Suppressor macrophage (primary cell): ENCODE measurements around the gene CCDC9B.

Source experiments
- DNase-seq, 4 experiments: peaks; one replicate each; pipeline ENCODE4 v3.0.0-alpha.2; 2020 to 2022

CCDC9B gene

GRCh38 chr15:40329804-40330203 lies 10.9 kb downstream of the CCDC9B start:
- no peak for DNase-seq

- DNase-seq = no peak
These were observed 12.0 kb downstream of the CCDC9B start for GRCh38 chr15:40328751-40329150.

- no peak for DNase-seq
These were observed 12.6 kb downstream of the CCDC9B start for GRCh38 chr15:40328176-40328575.

GRCh38 chr15:40327457-40327856 lies 13.3 kb downstream of the CCDC9B start:
- no peak for DNase-seq

DNA sequence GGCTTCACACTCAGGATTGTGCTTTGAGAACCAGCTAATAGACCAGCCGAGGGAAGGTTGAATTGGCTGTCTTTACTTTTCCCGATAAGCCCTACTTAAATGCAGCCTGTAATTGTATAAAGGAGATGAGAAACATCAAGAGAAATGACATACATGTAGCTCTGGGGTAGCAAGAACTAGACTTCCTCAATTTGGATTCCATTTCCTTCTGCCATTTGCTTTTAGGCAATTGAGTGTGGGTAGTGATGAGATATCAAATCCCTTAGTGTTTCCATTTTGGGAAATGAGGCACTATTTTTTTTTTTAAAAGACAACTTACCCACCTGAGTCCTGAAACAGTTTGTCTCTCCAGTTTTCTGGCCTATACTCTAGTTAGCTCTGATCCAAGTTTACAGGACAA lies 15.0 kb downstream of the CCDC9B start:
- DNase-seq = peak in 3 of 4 experiments; percentile 35 to 75 (median 69)

- DNase-seq = peak in 1 of 4 experiments; percentile 46
These were observed 15.6 kb downstream of the CCDC9B start for GRCh38 chr15:40325188-40325587.

- DNase-seq = peak in 3 of 4 experiments; percentile 41 to 56 (median 47)
These were observed 16.5 kb downstream of the CCDC9B start for GRCh38 chr15:40323953-40324937.

DNA sequence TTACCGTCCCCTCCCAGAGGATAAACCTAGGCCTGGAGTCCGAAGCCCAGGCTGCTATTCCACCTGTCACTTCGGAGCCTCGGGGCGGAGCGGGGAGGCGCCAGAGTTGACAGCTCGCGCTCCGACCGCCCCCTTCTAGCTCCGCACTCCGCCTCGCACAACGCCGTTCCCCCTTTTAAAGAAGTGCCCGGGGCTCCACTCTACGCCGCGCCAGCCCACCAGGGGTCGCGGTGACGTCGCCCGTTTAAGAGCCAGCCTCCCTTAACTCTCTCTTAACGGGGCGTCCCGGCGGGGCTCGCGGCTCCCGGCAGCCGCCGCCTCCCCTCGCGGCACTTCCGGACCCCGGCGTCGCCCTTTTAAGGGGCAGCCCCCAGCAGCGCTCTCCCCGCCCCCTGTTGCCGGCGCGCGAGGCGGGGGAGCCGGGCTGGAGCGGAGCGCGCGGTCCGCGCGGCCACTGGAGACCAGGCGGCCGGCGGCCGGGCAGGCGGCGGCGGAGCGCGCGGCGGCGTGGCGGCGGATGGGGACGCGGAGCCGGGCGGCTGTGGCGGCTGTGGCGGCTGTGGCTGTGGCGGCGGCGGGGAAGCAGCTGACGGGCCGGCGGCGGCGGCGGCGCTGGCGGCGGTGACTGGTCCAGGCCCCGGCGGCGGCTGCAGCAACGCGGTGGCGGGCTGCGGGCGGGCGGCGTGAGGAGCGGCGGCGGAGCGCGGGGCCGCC lies 17.3 kb downstream of the CCDC9B start, which contains the start of gene INAFM2:
Gene INAFM2 (plus strand): TSS at position 454 of the 714 bp plus-strand sequence. CDS start 364 bp downstream, outside the sequence.
- DNase-seq = peak; percentile 95 to 97 (median 96)

DNA sequence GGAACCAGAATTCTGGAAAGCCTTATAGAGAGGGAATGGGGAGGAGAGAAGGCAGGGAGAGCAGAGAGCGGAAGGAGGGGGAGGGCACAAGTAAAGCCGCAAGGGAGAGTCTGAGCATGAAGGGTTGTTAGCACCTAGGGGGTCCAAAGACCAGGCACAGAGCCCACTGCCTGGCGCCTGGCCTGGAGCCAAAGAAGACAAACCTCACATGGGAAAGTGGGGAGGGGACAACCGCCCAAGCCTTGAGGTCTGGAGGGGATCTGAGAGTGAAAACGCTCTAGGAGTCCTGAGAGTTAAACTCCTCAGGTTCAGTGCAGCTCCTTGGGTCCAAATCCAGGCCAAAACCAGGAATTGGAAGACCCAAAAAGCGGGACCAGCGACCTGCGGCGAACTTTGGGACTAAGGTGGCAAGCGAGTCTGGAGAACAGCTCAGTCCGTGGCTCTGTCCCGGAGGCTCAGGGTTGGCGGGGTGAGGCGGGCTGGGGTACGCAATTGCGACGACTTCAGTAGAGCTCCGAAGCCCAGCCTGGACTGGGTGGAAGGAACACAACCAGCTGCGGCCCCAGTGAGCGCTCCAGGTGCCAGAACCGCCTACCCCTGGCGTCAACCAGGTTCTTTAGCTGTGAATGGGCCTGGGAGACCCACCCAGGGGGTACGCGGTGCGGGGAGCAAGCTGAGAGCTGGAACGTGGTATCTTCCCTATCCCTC lies 18.1 kb downstream of the CCDC9B start:
- DNase-seq = no peak

GRCh38 chr15:40320931-40321371 lies 19.8 kb downstream of the CCDC9B start:
- DNase-seq = peak; percentile 68 to 88 (median 84)

GRCh38 chr15:40320409-40320808 lies 20.3 kb downstream of the CCDC9B start:
- DNase-seq = no peak

GRCh38 chr15:40317580-40317979 lies 23.2 kb downstream of the CCDC9B start:
- no peak for DNase-seq

DNA sequence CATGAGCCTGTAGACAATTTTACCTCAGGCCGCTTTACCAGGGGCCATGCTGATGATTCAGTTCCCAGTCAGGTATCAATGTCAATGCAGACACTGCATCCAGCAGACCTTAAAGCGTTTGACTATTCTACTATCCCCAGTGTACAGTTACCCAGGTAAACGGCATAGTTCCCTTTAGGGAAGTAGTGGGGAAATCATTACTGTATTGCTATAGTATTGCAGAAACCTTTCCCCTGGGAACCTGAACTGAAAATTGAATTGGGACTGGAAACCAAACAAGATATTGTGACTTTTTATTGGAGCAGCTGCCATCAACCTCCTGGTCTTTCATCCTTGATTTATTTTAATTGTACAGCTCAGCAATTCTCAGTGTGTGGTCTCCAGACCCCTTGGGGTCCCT lies 23.8 kb downstream of the CCDC9B start:
- no peak for DNase-seq

- no peak for DNase-seq
These were observed 25.9 kb downstream of the CCDC9B start for GRCh38 chr15:40314723-40315276.

GRCh38 chr15:40313531-40314398 lies 27.0 kb downstream of the CCDC9B start:
- DNase-seq = peak; percentile 74 to 90 (median 84)

DNA sequence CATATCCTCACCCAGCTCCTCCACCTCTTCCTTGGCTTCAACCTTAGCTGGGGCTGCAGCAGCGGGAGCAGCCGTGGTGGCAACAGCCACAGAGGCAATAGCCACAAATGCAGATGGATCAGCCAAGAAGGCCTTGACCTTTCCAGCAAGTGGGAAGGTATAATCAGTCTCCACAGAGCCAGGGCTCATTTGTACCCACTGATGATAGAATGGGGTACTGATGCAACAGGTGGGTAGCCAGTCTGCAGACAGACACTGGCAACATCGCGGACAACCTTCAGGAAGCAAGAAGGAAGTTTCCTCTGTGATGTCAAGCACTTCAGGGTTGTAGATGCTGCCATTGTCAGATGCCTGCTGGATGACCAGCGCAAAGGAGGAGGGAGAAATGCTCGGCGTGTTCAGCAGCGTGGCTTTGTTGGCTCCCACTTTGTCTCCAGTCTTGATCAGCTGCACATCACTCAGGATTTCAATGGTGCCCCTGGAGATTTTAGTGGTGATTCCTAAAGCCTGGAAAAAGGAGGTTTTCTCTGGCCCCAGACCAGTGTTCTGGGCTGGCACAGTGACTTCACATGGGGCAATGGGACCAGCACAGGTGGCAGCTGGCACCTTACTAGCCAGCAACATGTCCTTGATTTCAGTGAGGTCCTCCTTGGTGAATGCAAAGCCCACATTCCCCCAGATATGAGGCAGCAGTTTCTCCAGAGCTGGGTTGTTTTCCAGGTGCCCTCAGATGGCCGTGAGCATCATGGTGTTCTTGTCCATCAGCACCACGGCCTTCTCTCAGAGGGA lies 28.2 kb downstream of the CCDC9B start:
- no peak for DNase-seq

DNA sequence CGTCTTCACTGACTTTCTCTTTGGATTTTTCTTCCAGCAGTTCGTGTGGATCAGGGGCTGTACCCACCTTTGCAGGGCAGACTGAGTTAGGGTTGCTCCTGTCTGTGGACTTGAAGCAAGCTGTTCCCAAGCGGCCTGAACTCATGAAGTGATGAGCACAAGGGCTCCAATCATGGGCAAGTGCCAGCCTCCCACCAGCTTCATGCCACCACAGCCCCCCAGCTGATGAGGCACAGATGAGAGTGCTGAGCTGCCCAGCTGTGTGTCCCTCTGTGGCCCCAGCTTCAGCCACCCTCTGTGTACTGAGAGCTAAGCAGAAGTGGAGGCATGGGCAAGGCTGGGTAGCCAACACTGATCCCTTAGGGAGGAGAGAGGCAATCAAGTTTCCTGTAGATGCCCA lies 29.7 kb downstream of the CCDC9B start:
- no peak for DNase-seq

DNA sequence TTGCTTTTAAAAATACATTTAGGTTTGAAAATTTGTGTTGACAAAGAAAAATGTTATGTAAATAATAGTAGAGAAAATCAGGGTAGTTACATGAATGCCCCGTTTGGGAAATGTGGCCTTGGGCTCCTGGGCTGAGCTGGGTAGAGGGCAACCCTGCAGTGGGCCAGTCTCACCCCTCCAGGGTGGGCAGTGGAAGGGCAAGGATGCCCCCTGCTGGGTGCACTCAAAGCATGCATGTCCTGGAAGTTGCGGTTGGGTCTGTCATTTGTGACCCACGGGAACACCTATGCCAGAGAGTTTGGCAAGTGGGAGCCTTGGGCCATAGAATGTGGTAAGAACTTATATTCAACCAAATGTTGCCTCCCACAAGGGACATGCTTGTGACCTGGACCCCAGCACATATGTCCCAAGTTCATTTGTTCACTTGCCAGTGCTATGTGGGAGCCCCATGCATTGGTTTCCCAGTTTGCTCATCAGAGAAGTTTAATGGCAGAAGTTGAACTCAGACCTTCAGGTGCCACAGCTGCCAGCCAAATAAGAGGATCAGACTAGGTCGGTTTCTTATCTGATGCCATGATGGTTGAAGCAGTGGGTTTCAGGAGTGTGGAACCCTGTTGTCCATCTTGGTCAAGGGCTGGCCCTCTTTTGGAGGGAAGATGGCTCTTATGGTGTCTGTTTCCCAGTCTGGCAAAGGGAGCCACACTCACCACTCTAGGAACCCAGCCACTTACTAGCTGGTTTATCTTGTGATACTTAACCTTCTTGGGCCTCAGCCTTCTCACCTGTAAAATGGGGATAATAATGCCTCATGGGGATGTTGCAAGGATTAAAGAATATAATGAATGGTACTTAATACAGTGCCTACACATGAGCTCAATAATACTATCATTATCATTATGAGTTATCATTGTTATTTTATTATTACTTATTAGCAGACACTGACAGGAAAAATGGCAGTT lies 30.5 kb downstream of the CCDC9B start:
- DNase-seq = peak; percentile 74 to 86 (median 82)

DNA sequence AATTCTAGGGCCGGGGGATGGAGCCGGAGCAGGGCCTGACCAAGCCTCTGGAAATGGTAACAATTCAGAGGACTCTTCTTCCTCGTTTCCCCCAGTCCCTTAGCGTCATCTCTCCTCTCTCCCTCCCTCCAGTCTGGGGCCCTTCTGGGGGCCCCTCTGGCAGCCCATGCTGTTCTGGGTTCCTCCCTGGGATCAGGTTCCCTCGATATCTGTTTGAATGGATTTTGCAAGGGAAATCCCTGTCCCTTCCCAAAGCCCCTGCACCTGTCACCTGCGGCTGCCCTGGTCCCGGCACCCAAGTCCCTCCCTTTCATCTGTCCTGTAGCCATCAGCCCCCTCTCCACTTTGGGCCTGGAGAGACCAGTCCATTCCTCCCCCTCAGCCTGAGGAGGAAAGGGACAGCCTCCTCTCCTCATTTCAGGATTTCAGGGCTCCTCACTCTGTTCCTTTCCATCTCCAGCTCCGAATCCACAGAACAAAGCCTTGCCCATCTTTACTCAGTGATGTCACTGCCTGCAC lies 31.3 kb downstream of the CCDC9B start:
- no peak for DNase-seq
